Trophoblast cell (in vitro differentiated cells and primary cell): Measurements from ENCODE around the gene MYOZ2.

Source experiments
- DNase-seq, 2 donors: peaks; one replicate each; pipeline ENCODE4 v3.0.0-alpha.2; 2016
- H2AFZ ChIP-seq: 2 replicates; pipeline ENCODE4 v1.6.1; 2013; ENCODE audit warnings: low read length, moderate library complexity, mild to moderate bottlenecking; ENCODE audit not compliant: insufficient read depth, poor library complexity
- H2AK5ac ChIP-seq: 2 replicates; pipeline ENCODE4 v1.6.1; 2013; ENCODE audit warnings: mild to moderate bottlenecking, low read length
- H2BK120ac ChIP-seq: 2 replicates; pipeline ENCODE4 v1.6.1; 2013; ENCODE audit warnings: low read length, mild to moderate bottlenecking, moderate library complexity; ENCODE audit not compliant: insufficient read depth, poor library complexity
- H2BK12ac ChIP-seq: 2 replicates; pipeline ENCODE4 v1.6.1; 2013; ENCODE audit warnings: mild to moderate bottlenecking, low read length, moderate library complexity
- H2BK5ac ChIP-seq: 2 replicates; pipeline ENCODE4 v1.6.1; 2013; ENCODE audit warnings: low read length, low read depth, moderate library complexity, mild to moderate bottlenecking; ENCODE audit not compliant: poor library complexity
- H3K14ac ChIP-seq: 2 replicates; pipeline ENCODE4 v1.6.1; 2013; ENCODE audit warnings: mild to moderate bottlenecking, low read length
- H3K18ac ChIP-seq: 2 replicates; pipeline ENCODE4 v1.6.1; 2013; ENCODE audit warnings: mild to moderate bottlenecking, low read length
- H3K23ac ChIP-seq: 2 replicates; pipeline ENCODE4 v1.6.1; 2013; ENCODE audit warnings: low read length
- H3K27ac ChIP-seq: 2 replicates; pipeline ENCODE4 v1.5.1; 2013; ENCODE audit warnings: low read depth, mild to moderate bottlenecking, inconsistent platforms, low read length, moderate library complexity
- H3K27me3 ChIP-seq: 2 replicates; pipeline ENCODE4 v1.6.1; 2013; ENCODE audit warnings: inconsistent platforms, mild to moderate bottlenecking, low read length, moderate library complexity; ENCODE audit not compliant: insufficient read depth
- H3K36me3 ChIP-seq, 2 experiments: 1 replicate in 1 of 2; 2 replicates in 1 of 2; pipeline ENCODE4 v1.6.1; 2013; ENCODE audit warnings: low read length in 2 of 2, mild to moderate bottlenecking in 2 of 2, moderate library complexity in 1 of 2; ENCODE audit not compliant: insufficient read depth in 2 of 2, control insufficient read depth in 1 of 2
- H3K4ac ChIP-seq: 2 replicates; pipeline ENCODE4 v1.6.1; 2013; ENCODE audit warnings: low read depth, mild to moderate bottlenecking, low read length, moderate library complexity
- H3K4me1 ChIP-seq, 2 experiments: 1 replicate in 1 of 2; 2 replicates in 1 of 2; pipeline ENCODE4 v1.6.1; 2013; ENCODE audit warnings: low read length in 2 of 2, mild to moderate bottlenecking in 2 of 2, moderate library complexity in 1 of 2; ENCODE audit not compliant: insufficient read depth in 2 of 2, control insufficient read depth in 1 of 2
- H3K4me2 ChIP-seq: 2 replicates; pipeline ENCODE4 v1.6.1; 2013; ENCODE audit warnings: inconsistent platforms, mild to moderate bottlenecking, low read length, moderate library complexity
- H3K4me3 ChIP-seq: 2 replicates; pipeline ENCODE4 v1.5.1; 2013; ENCODE audit warnings: mild to moderate bottlenecking, low read depth, low read length, inconsistent platforms
- H3K79me1 ChIP-seq: one replicate; pipeline ENCODE4 v1.6.1; 2013; ENCODE audit warnings: low read length
- H3K79me2 ChIP-seq: 2 replicates; pipeline ENCODE4 v1.6.1; 2013; ENCODE audit warnings: low read length, mild to moderate bottlenecking; ENCODE audit not compliant: control insufficient read depth, insufficient read depth, poor library complexity
- H3K9ac ChIP-seq: 2 replicates; pipeline ENCODE4 v1.6.1; 2013; ENCODE audit warnings: mild to moderate bottlenecking, low read length
- H3K9me3 ChIP-seq: 2 replicates; pipeline ENCODE4 v1.6.1; 2013; ENCODE audit warnings: low read depth, mild to moderate bottlenecking, control low read depth, inconsistent platforms, low read length; ENCODE audit not compliant: insufficient read depth
- H4K12ac ChIP-seq: 2 replicates; pipeline ENCODE4 v1.6.1; 2013; ENCODE audit warnings: low read depth, mild to moderate bottlenecking, low read length, moderate library complexity
- H4K8ac ChIP-seq: 2 replicates; pipeline ENCODE4 v1.6.1; 2013; ENCODE audit warnings: low read depth, mild to moderate bottlenecking, low read length, moderate library complexity
- H4K91ac ChIP-seq: one replicate; pipeline ENCODE4 v1.6.1; 2013; ENCODE audit warnings: low read depth, mild to moderate bottlenecking, low read length, moderate library complexity
- WGBS: extraction: QIAGEN DNeasy Blood & Tissue Kit; methylation state at CpG from one replicate; pipeline ENCODE4 v1.1.7; 2013; ENCODE audit warnings: missing lambda C conversion rate; ENCODE audit not compliant: insufficient read length, insufficient coverage; ENCODE audit errors: extremely low coverage; 5-methylcytosine and 5-hydroxymethylcytosine counted together

The MYOZ2 gene

GRCh38 chr4:119218093-119218492, 82.5 kb downstream of the MYOZ2 start:
- Histone ChIP-seq H3K27me3 (no peaks in the 10 kb centered on the region), H3K18ac (no peak overlapping the region), H2BK12ac (no peak overlapping the region), H4K12ac (no peak overlapping the region), H4K8ac (no peak overlapping the region), H4K91ac (no peak overlapping the region), H3K9me3 (no peaks in the 10 kb centered on the region), H3K4me1 (no peaks in the 10 kb centered on the region), H3K9ac (no peak overlapping the region), H2BK120ac (no peak overlapping the region), H3K79me2 (no peaks in the 10 kb centered on the region), H3K4me2 (no peak overlapping the region), H2BK5ac (no peak overlapping the region), H2AK5ac (no peak overlapping the region), H3K4me3 (no peak overlapping the region), H3K4ac (no peak overlapping the region), H3K79me1 (peaks cover 1% of the 10 kb centered on the region), H3K23ac (no peak overlapping the region), H3K27ac (no peak overlapping the region), H2AFZ (no peak overlapping the region), H3K36me3 (peaks cover 0 to 5% of the 10 kb centered on the region in 2 experiments), H3K14ac (no peak overlapping the region)
- no peak for DNase-seq
- whole genome bisulfite sequencing, result no CpG with 5 or more reads among the region's 1 CpG

GRCh38 chr4:119221412-119221811, 85.8 kb downstream of the MYOZ2 start:
- Histone ChIP-seq H3K18ac (peak overlapping the region; percentile 6), H2BK120ac (no peak overlapping the region), H3K27ac (peak overlapping the region; percentile 20), H4K91ac (no peak overlapping the region), H3K9me3 (no peaks in the 10 kb centered on the region), H4K12ac (no peak overlapping the region), H3K4me3 (no peak overlapping the region), H3K4me1 (no peaks in the 10 kb centered on the region), H3K36me3 (peaks cover 0 to 5% of the 10 kb centered on the region in 2 experiments), H4K8ac (no peak overlapping the region), H2AFZ (no peak overlapping the region), H3K9ac (no peak overlapping the region), H3K79me1 (no peaks in the 10 kb centered on the region), H3K27me3 (no peaks in the 10 kb centered on the region), H3K4ac (peak overlapping the region; percentile 2), H3K4me2 (no peak overlapping the region), H3K79me2 (no peaks in the 10 kb centered on the region), H2BK5ac (no peak overlapping the region), H3K14ac (no peak overlapping the region), H3K23ac (no peak overlapping the region), H2BK12ac (no peak overlapping the region), H2AK5ac (no peak overlapping the region)
- WGBS, result no CpG with 5 or more reads among the region's 4 CpGs
- DNase-seq, result no peak

DNA sequence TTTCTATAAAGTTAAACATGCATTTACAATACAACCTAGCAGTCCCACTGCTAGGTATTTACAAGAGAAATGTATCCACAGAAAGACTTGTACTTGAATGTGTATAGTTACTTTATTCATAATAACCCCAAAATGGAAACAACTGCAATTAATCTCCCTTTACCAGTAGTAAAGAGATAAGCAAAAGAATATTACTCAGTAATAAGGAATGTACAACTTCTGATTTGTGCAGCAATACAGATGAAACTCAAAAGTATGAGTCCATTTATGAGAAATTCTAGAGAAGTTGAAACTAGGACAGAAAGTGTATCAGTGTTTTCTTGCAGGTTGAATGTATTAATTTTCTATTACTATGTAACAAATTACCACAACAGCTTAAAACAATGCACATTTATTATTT, 92.1 kb downstream of the MYOZ2 start:
- H3K36me3 ChIP-seq, result peaks cover 0 to 8% of the 10 kb centered on the region in 2 experiments
- H2BK5ac ChIP-seq, result no peak overlapping the region
- no peak overlapping the region for H4K91ac ChIP-seq
- H2AFZ ChIP-seq, result no peak overlapping the region
- no peak overlapping the region for H3K23ac ChIP-seq
- no peak overlapping the region for H3K9ac ChIP-seq
- H3K9me3 ChIP-seq, result no peaks in the 10 kb centered on the region
- H3K79me1 ChIP-seq, result no peaks in the 10 kb centered on the region
- no peak for DNase-seq
- no peak overlapping the region for H4K8ac ChIP-seq
- no peak overlapping the region for H2BK120ac ChIP-seq
- H3K79me2 ChIP-seq, result no peaks in the 10 kb centered on the region
- H3K27ac ChIP-seq, result no peak overlapping the region
- H3K4ac ChIP-seq, result no peak overlapping the region
- no peak overlapping the region for H3K4me3 ChIP-seq
- no peak overlapping the region for H2AK5ac ChIP-seq
- H3K4me2 ChIP-seq, result no peak overlapping the region
- H3K18ac ChIP-seq, result no peak overlapping the region
- H3K4me1 ChIP-seq, result no peaks in the 10 kb centered on the region
- no peak overlapping the region for H2BK12ac ChIP-seq
- no peak overlapping the region for H3K14ac ChIP-seq
- H4K12ac ChIP-seq, result no peak overlapping the region
- H3K27me3 ChIP-seq, result no peaks in the 10 kb centered on the region

DNA sequence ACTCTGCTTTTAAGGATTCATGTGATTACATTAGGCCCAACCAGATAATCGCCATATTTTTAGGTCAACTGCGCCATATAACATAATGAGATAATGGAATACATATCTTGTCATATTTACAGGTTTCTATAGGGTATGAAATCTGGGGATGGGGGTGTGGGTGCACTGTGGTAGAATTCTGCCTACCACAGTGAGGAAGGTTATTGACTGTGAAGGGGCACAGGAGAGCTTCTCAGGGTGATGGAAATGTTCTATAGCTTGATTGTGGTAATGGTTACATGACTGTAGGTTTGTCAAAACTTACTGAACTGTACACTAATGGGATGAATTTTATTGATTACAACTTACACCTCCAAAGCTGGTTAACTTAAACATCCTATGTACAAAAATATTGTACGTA, 92.8 kb downstream of the MYOZ2 start:
- no peak overlapping the region for H3K4me3 ChIP-seq
- H4K91ac ChIP-seq, result no peak overlapping the region
- no peak overlapping the region for H3K23ac ChIP-seq
- H3K18ac ChIP-seq, result no peak overlapping the region
- H2AK5ac ChIP-seq, result no peak overlapping the region
- H2BK120ac ChIP-seq, result no peak overlapping the region
- no peak overlapping the region for H2BK5ac ChIP-seq
- H3K9me3 ChIP-seq, result no peaks in the 10 kb centered on the region
- no peak overlapping the region for H2BK12ac ChIP-seq
- no peak for DNase-seq
- no peak overlapping the region for H3K14ac ChIP-seq
- H2AFZ ChIP-seq, result no peak overlapping the region
- H3K27ac ChIP-seq, result no peak overlapping the region
- H4K12ac ChIP-seq, result no peak overlapping the region
- no peaks in the 10 kb centered on the region for H3K27me3 ChIP-seq
- H3K79me2 ChIP-seq, result no peaks in the 10 kb centered on the region
- no CpG with 5 or more reads among the region's 3 CpGs for WGBS
- H3K4me1 ChIP-seq, result no peaks in the 10 kb centered on the region
- H3K4me2 ChIP-seq, result no peak overlapping the region
- no peaks in the 10 kb centered on the region for H3K79me1 ChIP-seq
- no peak overlapping the region for H3K9ac ChIP-seq
- H3K4ac ChIP-seq, result no peak overlapping the region
- H4K8ac ChIP-seq, result no peak overlapping the region
- peaks cover 0 to 8% of the 10 kb centered on the region in 2 experiments for H3K36me3 ChIP-seq
